ENCODE measurements around the gene DYNC1I2.

The DYNC1I2 gene

DNA sequence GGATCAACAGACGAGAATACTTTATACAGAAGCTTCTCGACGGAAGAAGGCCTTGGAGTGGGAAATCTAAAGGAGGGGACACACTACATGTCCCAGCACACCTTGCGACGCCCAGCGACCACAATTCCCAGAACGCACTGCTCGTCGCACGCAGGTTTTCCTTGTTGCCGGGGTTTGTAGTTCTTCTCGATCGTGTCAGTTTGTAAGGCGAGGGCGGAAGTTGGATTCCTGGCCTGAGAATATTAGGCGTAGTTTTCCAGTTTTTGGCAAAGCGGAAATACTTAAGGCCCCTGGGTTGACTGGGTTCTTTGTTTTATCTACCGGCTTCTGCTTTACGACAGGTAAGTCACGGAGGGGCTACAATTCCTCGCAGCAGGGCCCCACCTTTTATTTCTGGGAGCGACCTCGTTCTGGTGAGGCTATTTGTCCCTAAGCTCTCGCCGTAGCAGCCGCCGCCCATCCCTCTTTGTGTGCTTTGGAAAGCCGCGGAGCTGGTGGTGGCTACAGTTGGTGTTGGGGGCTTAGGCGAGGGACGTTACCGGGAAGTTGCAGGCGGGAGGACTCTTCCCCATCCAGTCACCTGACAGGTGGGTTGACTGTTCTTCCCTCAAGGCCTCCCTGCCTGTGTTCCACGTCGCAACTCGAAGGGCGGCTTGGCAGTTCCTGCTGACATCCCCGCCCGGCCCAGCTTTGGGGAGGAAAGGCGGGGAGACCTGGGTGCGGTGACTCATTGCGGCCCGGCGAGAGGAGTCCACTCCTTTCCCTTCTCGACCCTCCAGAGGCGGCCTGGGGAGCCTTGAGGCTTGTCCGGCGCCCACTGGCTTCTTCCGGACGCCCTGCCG is at the start of gene DYNC1I2:
DYNC1I2 (plus strand) TSS at position 183 of the 842 bp plus-strand sequence. CDS start 2,687 bp downstream, outside the sequence.
- peak; percentile 92 for DNase-seq

DNA sequence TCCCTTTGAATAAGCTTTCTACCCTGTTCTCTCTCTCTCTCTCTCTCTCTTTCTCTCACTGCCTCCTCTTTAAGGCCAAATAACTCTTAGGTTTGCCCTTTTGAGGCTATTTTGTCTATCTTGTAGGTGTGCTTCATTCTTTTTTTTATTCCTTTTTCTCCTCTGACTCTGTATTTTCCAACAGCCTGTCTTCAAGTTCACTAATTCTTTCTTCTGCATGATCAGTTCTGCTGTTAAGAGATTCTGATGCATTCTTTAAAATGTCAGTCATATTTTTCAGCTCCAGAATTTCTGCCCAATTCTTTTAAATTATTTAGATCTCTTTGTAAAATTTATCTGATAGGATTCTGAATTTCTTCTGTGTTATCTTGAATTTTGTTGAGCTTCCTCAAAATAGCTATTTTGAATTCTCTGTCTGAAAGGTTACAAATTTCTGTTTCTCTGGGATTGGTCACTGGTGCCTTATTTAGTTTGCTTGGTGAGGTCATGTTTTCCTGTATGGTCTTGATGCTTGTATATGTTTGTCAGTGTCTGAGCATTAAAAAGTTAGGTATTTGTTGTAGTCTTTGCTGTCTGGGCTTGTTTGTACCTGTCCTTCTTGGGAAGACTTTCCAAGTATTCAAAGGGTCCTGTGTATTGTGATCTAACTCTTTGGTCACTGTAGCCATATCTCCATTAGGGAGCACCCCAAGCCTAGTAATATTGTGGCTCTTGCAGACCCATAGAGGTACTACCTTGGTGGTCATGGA is 35.4 kb upstream of the DYNC1I2 start:
- no peak for DNase-seq

GRCh38 chr2:171652416-171652785 is 34.9 kb upstream of the DYNC1I2 start:
- DNase-seq = no peak

DNA sequence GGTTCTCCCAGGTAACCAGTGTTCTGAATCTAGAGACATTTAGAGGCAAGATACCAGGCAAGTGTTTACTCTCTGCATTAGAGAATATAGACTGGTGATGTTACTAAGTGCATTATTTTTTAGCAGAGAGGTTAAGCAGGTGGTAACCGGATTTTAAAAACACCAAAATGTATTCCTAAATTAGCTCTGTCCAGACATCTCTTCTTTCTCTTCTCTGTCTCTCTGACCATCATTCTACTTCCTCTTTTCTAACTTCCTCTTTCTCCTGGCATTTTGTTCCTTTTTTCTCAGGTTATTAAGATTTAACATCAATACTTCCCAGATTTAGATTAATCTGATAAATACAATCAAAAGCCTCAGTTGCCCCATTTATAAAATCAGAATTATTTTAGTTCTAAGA is 31.7 kb upstream of the DYNC1I2 start:
- no peak for DNase-seq

DNA sequence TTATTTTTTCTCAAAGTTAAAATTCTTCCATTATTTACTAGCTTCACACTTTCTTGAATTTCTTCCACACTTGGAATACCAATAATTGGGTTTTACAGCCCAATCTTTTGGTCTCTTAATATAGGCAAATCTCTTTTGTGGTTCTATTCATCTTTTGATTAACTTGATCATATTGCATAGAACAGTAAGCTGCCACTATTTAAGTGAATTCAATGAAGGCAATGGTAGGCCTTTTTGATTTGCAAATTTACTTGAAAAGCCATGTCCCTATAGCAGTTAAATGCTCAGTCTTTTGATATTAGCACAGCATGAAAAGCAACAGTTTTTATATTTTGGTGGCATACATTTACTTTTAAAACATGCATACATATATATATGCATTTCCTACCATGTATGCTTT is 20.2 kb upstream of the DYNC1I2 start:
- no peak for DNase-seq

DNA sequence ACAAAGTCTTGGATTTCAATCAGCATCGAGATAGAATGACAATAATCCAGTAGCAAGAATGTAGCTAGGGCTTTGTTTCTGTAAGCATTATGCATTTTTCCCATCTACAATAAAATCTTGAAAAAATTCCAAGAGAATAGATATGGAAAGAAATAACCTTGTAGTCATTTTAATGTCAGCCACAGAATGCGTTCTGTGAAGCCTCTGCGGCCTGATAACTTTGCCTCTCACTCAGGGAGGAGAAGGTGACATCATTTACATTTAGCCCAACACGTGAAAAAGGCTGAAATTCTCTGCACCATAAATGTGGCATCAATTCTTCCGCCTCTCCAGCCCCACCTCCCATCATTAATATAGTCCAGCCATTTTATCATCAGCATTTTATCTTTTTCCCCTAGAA is 19.1 kb upstream of the DYNC1I2 start:
- DNase-seq = no peak

DNA sequence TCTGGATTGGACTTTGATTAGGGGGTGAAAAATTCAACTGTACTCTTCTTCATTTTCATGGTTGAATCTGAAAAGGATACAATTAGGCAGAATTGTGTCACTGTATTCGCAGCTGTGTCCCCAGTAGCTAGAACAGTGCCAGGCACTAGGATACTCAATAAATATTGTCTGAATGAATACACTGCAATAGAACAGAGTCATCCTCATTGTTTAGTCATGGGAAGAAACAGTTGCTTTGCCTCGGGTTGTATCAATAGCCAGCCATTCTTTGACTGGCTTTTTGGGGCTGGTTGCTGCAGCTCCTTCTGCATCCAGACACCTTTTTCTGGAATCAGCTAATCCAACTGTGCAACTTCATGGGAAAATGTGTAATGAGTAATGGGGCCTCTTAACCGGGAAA is 18.1 kb upstream of the DYNC1I2 start:
- peak; percentile 3 for DNase-seq

DNA sequence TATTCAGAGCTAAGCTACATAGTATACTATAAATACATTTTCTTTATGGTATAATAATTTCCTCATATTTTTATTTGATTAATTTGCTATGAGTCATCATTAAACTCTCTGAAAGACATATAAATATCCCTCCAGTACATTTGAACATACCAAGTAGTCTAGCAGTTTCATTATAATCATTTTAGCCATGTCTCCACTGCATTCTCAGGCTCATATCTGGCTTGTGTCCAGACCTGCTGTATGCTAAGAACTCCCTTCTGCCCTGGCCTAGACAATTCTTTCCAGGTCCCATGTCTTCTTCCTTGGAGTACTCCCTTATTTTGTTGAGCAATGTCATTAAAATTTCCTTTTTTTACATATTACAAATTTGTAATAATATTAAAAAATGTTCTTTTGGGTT is 16.6 kb upstream of the DYNC1I2 start:
- no peak for DNase-seq

GRCh38 chr2:171671867-171672266 is 15.4 kb upstream of the DYNC1I2 start:
- no peak for DNase-seq

- DNase-seq = no peak
Measured at GRCh38 chr2:171673905-171674304, 13.4 kb upstream of the DYNC1I2 start.

GRCh38 chr2:171675810-171676345 is 11.4 kb upstream of the DYNC1I2 start:
- no peak for DNase-seq

DNA sequence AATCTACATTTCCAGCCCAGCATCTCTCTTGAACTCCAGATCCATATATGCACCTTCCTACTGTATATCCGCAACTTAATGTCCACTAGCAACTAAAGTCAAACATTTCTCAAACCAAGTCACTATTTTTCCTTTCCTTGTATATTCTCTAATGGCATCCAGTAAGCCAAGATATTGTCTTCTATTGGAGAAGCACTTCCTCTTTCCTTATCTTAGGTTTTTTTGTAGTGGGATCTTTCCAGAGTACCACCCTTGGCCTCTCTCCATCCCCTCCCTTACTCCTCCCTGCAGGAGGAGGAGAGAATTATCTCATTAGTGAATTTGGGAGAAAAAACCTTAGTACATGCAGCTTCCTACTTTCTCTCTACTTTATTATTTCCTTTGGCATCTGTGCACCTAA is 8.7 kb upstream of the DYNC1I2 start:
- no peak for DNase-seq

- peak; percentile 25 for DNase-seq
Measured at GRCh38 chr2:171688129-171688465, 828 bp downstream of the DYNC1I2 start.

DNA sequence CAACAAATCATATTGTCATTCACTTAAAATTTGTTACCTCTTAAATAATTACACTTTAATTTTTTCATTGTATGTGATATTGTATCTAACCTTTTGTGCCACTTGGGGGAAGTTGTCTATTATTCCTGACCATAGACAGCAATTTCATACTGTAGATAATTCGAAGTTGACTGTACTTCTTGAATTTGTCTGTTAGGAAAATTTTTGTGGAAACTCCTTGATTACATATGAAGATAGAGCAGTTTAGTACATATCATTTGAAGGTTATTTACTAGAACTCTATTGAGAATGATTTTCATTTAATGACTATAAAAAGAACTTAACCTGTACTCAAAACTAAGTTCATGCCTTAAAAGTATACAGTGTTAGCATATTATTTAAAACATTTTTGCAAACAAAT is 5.1 kb downstream of the DYNC1I2 start:
- DNase-seq = no peak

GRCh38 chr2:171702781-171703556 is 15.7 kb downstream of the DYNC1I2 start:
- no peak for DNase-seq

DNA sequence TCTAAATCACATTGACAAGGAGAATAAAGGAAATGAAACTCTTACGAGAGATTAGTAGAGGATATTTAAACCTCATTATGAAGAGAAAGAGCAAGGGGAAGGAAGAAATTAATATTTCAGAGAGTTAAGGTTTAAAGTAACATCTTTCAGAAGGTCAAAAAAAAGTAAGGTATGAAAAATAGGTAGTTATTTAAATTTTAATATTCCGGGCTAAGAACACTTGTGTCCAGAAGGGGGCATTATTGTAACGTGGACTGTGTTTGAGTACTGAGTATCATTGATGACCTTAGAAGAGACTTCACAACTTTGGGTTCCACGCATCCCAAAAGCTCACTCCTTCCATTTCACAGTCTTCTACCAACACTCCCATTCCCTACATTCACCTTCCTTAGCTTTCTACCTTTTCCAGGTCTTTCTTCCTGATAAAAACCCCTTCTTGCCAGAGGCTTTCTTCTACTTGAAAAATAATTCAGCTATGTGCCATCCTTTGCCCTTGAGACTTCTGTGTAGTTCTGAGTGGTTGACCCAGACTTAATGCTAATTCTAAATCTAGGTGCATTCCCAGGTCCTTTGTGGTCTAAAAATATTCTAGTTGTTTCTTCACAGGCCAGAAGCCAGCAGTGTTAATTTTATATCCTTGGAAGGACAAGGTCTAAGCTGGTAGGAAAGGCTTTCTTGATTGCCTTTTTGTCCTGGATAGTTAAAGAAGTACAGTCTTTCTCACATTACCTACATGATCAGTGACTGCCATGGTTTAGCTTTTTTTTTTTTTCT is 16.5 kb downstream of the DYNC1I2 start:
- DNase-seq = peak; percentile 12

GRCh38 chr2:171706152-171706803 is 19.0 kb downstream of the DYNC1I2 start:
- DNase-seq = no peak

DNA sequence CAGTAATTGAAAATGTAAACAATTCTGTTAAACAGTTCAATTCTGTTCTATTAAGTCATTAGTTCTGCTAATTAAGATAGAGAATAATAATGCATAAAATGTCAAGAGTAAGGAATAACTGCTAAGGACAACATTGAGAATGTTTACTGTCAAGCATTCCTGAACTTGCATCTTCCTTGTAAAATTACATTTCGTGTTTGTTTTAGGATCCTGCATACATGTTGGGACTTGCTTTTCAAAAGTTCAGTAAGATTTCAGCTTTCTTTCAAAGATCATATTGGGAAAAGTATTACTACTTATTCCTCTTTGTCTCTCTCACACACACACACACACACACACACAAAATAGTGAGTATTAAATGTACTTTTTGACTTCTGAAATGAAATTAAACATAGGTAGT is 20.5 kb downstream of the DYNC1I2 start:
- DNase-seq = no peak

- DNase-seq = no peak
Measured at GRCh38 chr2:171709011-171709685, 21.9 kb downstream of the DYNC1I2 start.

DNA sequence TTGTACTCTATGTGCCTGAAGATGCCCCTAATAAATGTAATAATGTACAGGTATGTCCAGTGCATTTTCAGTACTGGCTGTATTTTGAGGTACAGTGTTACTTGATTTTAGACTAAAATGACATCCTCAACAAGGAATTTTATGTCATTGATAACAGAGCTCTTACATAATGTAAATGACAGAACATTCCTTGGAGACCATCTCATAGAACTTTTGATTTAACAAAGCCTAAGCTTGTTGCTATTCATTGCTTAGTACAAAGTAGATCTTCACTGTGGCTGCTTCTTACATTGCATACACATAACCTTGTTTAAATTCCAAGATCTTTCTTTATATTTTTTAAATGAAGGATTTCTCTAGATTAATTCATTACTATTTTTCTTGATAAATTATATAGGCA is 24.1 kb downstream of the DYNC1I2 start:
- no peak for DNase-seq

- no peak for DNase-seq
Measured at GRCh38 chr2:171712051-171712450, 24.8 kb downstream of the DYNC1I2 start.

All from NCI-H345 (cell line).